Measurements from ENCODE around the gene PLD2. TPM values are rescaled to one million over a fixed set of nuclear protein-coding genes. Genes with fewer than 3 reads are reported as not detected.

PLD2 gene
- polyA plus RNA-seq, 3 donors = 3.5 to 122 (median 4.0) TPM

DNA sequence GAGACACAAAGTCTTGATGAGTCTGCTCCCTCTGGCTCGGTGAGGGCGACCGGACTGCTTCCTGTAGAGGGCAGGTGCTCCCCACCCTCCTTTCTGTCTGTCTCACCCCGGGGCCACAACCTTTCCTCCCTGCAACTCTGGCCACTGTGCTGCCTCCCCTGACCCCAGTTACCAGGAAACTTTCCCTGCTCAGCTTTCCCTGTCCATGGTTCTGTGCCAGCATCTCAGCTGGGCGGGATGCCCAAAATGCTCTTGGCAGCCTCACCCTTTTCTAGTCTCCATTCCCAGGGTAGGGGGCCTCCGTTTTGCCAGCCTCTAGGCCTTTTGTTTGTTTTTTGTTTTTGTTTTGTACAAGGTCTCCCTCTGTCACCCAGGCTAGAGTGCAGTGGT is 1.4 kb downstream of the PLD2 start:
- Histone ChIP-seq H3K9ac (ENCODE audit: insufficient read depth, low read length, poor library complexity, severe bottlenecking) (peak overlapping the region; percentile 80), H3K9me3 (replicated peaks in 1 of 2; ENCODE audit: control insufficient read depth in 1 of 2, insufficient read depth in 1 of 2, low read length in 2 of 2) (no peaks in the 10 kb centered on the region)
- 71% methylated on average over 4 of the region's 6 CpGs for WGBS (ENCODE audit: insufficient coverage)

DNA sequence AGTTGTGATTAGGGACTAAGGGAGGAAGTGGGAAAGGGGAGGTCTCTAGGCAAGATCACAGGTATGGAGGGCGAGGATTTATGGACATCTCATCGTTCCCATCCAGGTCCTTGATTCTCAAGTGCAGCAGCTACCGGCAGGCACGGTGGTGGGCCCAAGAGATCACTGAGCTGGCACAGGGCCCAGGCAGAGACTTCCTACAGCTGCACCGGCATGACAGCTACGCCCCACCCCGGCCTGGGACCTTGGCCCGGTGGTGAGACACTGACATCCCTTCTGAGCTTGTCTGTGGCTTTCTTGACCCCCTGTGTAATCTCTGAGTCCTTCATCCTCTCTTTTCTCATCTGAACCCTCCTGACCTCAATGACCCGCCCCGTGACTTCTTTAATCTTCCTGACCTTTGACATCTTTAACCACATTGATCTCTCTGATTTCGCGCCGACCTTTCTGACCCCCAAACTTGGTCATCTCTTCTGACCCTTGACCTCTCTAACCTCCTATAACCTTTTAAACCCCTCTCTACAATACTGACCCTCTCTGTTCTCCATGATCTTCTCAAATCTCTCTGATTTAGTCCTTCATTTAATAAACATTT is 3.8 kb downstream of the PLD2 start:
- H3K4me1 Mint-ChIP-seq = peaks cover 24% of the 10 kb centered on the region
- H3K27me3 ChIP-seq (ENCODE audit: control insufficient read depth in 2 of 2, insufficient read depth in 2 of 2, low read length in 2 of 2) = peaks cover 3 to 21% of the 10 kb centered on the region in 2 donors
- H3K4me2 ChIP-seq (replicated peaks; ENCODE audit: extremely low read depth, low read length, poor library complexity, severe bottlenecking) = no peak overlapping the region
- TF ChIP-seq, protein P1, sequence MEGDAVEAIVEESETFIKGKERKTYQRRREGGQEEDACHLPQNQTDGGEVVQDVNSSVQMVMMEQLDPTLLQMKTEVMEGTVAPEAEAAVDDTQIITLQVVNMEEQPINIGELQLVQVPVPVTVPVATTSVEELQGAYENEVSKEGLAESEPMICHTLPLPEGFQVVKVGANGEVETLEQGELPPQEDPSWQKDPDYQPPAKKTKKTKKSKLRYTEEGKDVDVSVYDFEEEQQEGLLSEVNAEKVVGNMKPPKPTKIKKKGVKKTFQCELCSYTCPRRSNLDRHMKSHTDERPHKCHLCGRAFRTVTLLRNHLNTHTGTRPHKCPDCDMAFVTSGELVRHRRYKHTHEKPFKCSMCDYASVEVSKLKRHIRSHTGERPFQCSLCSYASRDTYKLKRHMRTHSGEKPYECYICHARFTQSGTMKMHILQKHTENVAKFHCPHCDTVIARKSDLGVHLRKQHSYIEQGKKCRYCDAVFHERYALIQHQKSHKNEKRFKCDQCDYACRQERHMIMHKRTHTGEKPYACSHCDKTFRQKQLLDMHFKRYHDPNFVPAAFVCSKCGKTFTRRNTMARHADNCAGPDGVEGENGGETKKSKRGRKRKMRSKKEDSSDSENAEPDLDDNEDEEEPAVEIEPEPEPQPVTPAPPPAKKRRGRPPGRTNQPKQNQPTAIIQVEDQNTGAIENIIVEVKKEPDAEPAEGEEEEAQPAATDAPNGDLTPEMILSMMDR (IDR thresholded peaks at IDR 0.05) = no peak
- peaks cover 10 to 11% of the 10 kb centered on the region in 2 donors for H3K4me1 ChIP-seq (ENCODE audit: control insufficient read depth in 1 of 2, insufficient read depth in 2 of 2, low read length in 2 of 2)
- H3K27ac ChIP-seq (ENCODE audit: low read depth in 1 of 2, low read length in 2 of 2) = no peak overlapping the region
- H3K36me3 ChIP-seq (replicated peaks in 1 of 2; ENCODE audit: control insufficient read depth in 1 of 2, insufficient read depth in 2 of 2, low read length in 2 of 2) = peaks cover 23 to 50% of the 10 kb centered on the region in 2 donors
- H2AFZ ChIP-seq (ENCODE audit: insufficient read depth, low read depth, low read length, poor library complexity, severe bottlenecking) = no peak overlapping the region
- H3K79me2 ChIP-seq (ENCODE audit: insufficient read depth, low read length) = no peaks in the 10 kb centered on the region
- peak overlapping the region in 1 of 7 donors; percentile 2 for H3K27ac Mint-ChIP-seq
- DNase-seq = no peak
- H3K9me3 ChIP-seq (replicated peaks in 1 of 2; ENCODE audit: control insufficient read depth in 1 of 2, insufficient read depth in 1 of 2, low read length in 2 of 2) = no peaks in the 10 kb centered on the region
- peaks cover 59 to 60% of the 10 kb centered on the region in 2 donors for H3K36me3 Mint-ChIP-seq
- H3K9me3 Mint-ChIP-seq = peaks cover 0 to 4% (median 0%) of the 10 kb centered on the region in 7 donors
- no peak overlapping the region for H3K9ac ChIP-seq (ENCODE audit: insufficient read depth, low read length, poor library complexity, severe bottlenecking)
- H3K4me3 Mint-ChIP-seq = no peak overlapping the region
- peaks cover 19% of the 10 kb centered on the region for H4K20me1 ChIP-seq (ENCODE audit: insufficient read depth, low read length)
- 55% methylated on average over 13 of the region's 13 CpGs for WGBS (ENCODE audit: insufficient coverage)
- peaks cover 21 to 29% (median 28%) of the 10 kb centered on the region in 3 donors for H3K27me3 Mint-ChIP-seq (ENCODE audit: low read depth in 3 of 3)
- intact Hi-C loops (cut with micrococcal nuclease) = loop anchor here in 1 of 2 donors (10.0 kb wide), 1 partner anchor 74 kb away; no protein-coding TSS in a partner anchor
- no peak overlapping the region for H3K4me3 ChIP-seq (replicated peaks in 1 of 3; ENCODE audit: low read depth in 2 of 3, low read length in 3 of 3)

More for the DNA sequence above, 1.4 kb downstream of the PLD2 start:
- Histone ChIP-seq H3K27ac (ENCODE audit: low read depth in 1 of 2, low read length in 2 of 2) (no peak overlapping the region), H3K79me2 (ENCODE audit: insufficient read depth, low read length) (no peaks in the 10 kb centered on the region), H3K4me2 (replicated peaks; ENCODE audit: extremely low read depth, low read length, poor library complexity, severe bottlenecking) (peak overlapping the region; percentile 83), H3K4me1 (ENCODE audit: control insufficient read depth in 1 of 2, insufficient read depth in 2 of 2, low read length in 2 of 2) (peaks cover 10 to 11% of the 10 kb centered on the region in 2 donors), H3K36me3 (replicated peaks in 1 of 2; ENCODE audit: control insufficient read depth in 1 of 2, insufficient read depth in 2 of 2, low read length in 2 of 2) (peaks cover 16 to 32% of the 10 kb centered on the region in 2 donors), H3K4me3 (replicated peaks in 1 of 3; ENCODE audit: low read depth in 2 of 3, low read length in 3 of 3) (peak overlapping the region in 1 of 3 experiments; percentile 81), H2AFZ (ENCODE audit: insufficient read depth, low read depth, low read length, poor library complexity, severe bottlenecking) (no peak overlapping the region), H4K20me1 (ENCODE audit: insufficient read depth, low read length) (peaks cover 10% of the 10 kb centered on the region), H3K27me3 (ENCODE audit: control insufficient read depth in 2 of 2, insufficient read depth in 2 of 2, low read length in 2 of 2) (peaks cover 3 to 28% of the 10 kb centered on the region in 2 donors)
- H3K27ac Mint-ChIP-seq = peak overlapping the region in 3 of 7 donors; percentile 26 to 59 (median 46)
- H3K36me3 Mint-ChIP-seq = peaks cover 41 to 42% of the 10 kb centered on the region in 2 donors
- H3K4me3 Mint-ChIP-seq = peak overlapping the region; percentile 86 to 90
- H3K4me1 Mint-ChIP-seq = peaks cover 24% of the 10 kb centered on the region
- H3K9me3 Mint-ChIP-seq = peaks cover 0 to 4% (median 2%) of the 10 kb centered on the region in 7 donors
- intact Hi-C loops (cut with micrococcal nuclease) = loop anchor here (5.0 kb wide), 2 partner anchors 74 to 189 kb away; partner anchors contain the start of genes INCA1 (in 1 of the 2) and KIF1C (in 1 of the 2)
- H3K27me3 Mint-ChIP-seq (ENCODE audit: low read depth in 3 of 3) = peaks cover 33 to 44% (median 44%) of the 10 kb centered on the region in 3 donors
- TF ChIP-seq, protein P1 (IDR thresholded peaks at IDR 0.05) = no peak
- DNase-seq = no peak
